Neutrophil (primary cell): ENCODE measurements around the gene MROH7.

Experiments
- H3K27ac ChIP-seq: fragments of 200-600 bp; sonication (generic); 2 replicates; pipeline ENCODE4 v1.5.1; 2016; ENCODE audit warnings: mild to moderate bottlenecking, moderate library complexity
- H3K27me3 ChIP-seq: fragments of 200-600 bp; sonication (generic); 2 replicates; pipeline ENCODE4 v1.6.0; 2016; ENCODE audit warnings: mild to moderate bottlenecking
- H3K36me3 ChIP-seq: fragments of 200-600 bp; sonication (generic); 2 replicates; pipeline ENCODE4 v1.5.1; 2017
- H3K4me1 ChIP-seq, 2 experiments: fragments of 200-600 bp in 1 of 2; sonication (generic) in 1 of 2; 1 replicate in 1 of 2; 2 replicates in 1 of 2; pipeline versions ENCODE4 v1.5.1 to v1.6.1; 2013 to 2016; ENCODE audit warnings: low read depth in 1 of 2, low read length in 1 of 2, mild to moderate bottlenecking in 1 of 2, moderate library complexity in 1 of 2; ENCODE audit not compliant: control insufficient read depth in 1 of 2, insufficient read depth in 1 of 2
- H3K4me3 ChIP-seq, 2 experiments: fragments of 200-600 bp in 1 of 2; sonication (generic) in 1 of 2; 1 replicate in 1 of 2; 2 replicates in 1 of 2; pipeline ENCODE4 v1.5.1; 2013 to 2016; ENCODE audit warnings: low read depth in 1 of 2, low read length in 1 of 2, mild to moderate bottlenecking in 1 of 2, moderate library complexity in 1 of 2
- H3K9me3 ChIP-seq: fragments of 200-600 bp; sonication (generic); 2 replicates; pipeline ENCODE4 v1.5.1; 2016
- CTCF ChIP-seq: fragments of 200-600 bp; sonication (generic); IDR thresholded peaks from 2 replicates; pipeline ENCODE4 v1.5.1; 2016; ENCODE audit warnings: antibody characterized with exemption

MROH7 gene

GRCh38 chr1:54710434-54710833 lies 68.8 kb downstream of the MROH7 start:
- Histone ChIP-seq H3K36me3 (no peaks in the 10 kb centered on the region), H3K27ac (no peak overlapping the region), H3K9me3 (no peaks in the 10 kb centered on the region)

GRCh38 chr1:54710841-54711240 lies 69.3 kb downstream of the MROH7 start:
- Histone ChIP-seq H3K36me3 (no peaks in the 10 kb centered on the region), H3K27me3 (no peaks in the 10 kb centered on the region), H3K4me1 (peaks cover 5 to 7% of the 10 kb centered on the region in 2 experiments), H3K4me3 (no peak overlapping the region), H3K9me3 (no peaks in the 10 kb centered on the region), H3K27ac (no peak overlapping the region)
- TF ChIP-seq CTCF: no peak

More at GRCh38 chr1:54710434-54710833, 68.8 kb downstream of the MROH7 start:
- no peak overlapping the region for H3K4me3 ChIP-seq
- H3K27me3 ChIP-seq: no peaks in the 10 kb centered on the region
- H3K4me1 ChIP-seq: peaks cover 4% of the 10 kb centered on the region in 2 experiments
- TF ChIP-seq CTCF: no peak

GRCh38 chr1:54711536-54711935 lies 70.0 kb downstream of the MROH7 start:
- Histone ChIP-seq H3K36me3 (no peaks in the 10 kb centered on the region), H3K4me1 (peaks cover 11 to 14% of the 10 kb centered on the region in 2 experiments)

GRCh38 chr1:54714881-54715492 lies 73.4 kb downstream of the MROH7 start:
- Histone ChIP-seq H3K27ac (no peak overlapping the region), H3K36me3 (no peaks in the 10 kb centered on the region), H3K27me3 (no peaks in the 10 kb centered on the region), H3K9me3 (no peaks in the 10 kb centered on the region), H3K4me3 (peak overlapping the region; percentile 76 to 90), H3K4me1 (peaks cover 14% of the 10 kb centered on the region in 2 experiments)
- TF ChIP-seq CTCF: no peak

More at GRCh38 chr1:54711536-54711935, 70.0 kb downstream of the MROH7 start:
- Histone ChIP-seq H3K27me3 (no peaks in the 10 kb centered on the region), H3K9me3 (no peaks in the 10 kb centered on the region), H3K4me3 (no peak overlapping the region), H3K27ac (no peak overlapping the region)
- no peak for TF ChIP-seq CTCF

- no peak for TF ChIP-seq CTCF
- Histone ChIP-seq H3K36me3 (no peaks in the 10 kb centered on the region), H3K27ac (peak within 1 kb of the TSS; percentile 36), H3K27me3 (no peaks in the 10 kb centered on the region), H3K9me3 (no peaks in the 10 kb centered on the region), H3K4me1 (peaks cover 14% of the 10 kb centered on the region in 2 experiments), H3K4me3 (peak within 1 kb of the TSS; percentile 76 to 90)
Measured at GRCh38 chr1:54715493-54716298, 74.1 kb downstream of the MROH7 start, which contains the start of gene TTC4. Gene TTC4, plus strand, starts transcription at chr1:54715861. Its CDS starts 48 bp downstream, at chr1:54715909.
